GM21526 (cell line): ENCODE results near the gene CALML6.
"Not testable (repeated sequence)": the region's sequence is repeated elsewhere in the genome, so short reads cannot be mapped to it uniquely, and the experiment has no call there.

Experiments
- ATAC-seq: cut with Tn5 transposase; IDR thresholded peaks from one replicate; pipeline ENCODE4 v1.9.1; 2021; ENCODE audit warnings: moderate library complexity; ENCODE audit not compliant: unreplicated experiment, low FRiP score

CALML6 gene

DNA sequence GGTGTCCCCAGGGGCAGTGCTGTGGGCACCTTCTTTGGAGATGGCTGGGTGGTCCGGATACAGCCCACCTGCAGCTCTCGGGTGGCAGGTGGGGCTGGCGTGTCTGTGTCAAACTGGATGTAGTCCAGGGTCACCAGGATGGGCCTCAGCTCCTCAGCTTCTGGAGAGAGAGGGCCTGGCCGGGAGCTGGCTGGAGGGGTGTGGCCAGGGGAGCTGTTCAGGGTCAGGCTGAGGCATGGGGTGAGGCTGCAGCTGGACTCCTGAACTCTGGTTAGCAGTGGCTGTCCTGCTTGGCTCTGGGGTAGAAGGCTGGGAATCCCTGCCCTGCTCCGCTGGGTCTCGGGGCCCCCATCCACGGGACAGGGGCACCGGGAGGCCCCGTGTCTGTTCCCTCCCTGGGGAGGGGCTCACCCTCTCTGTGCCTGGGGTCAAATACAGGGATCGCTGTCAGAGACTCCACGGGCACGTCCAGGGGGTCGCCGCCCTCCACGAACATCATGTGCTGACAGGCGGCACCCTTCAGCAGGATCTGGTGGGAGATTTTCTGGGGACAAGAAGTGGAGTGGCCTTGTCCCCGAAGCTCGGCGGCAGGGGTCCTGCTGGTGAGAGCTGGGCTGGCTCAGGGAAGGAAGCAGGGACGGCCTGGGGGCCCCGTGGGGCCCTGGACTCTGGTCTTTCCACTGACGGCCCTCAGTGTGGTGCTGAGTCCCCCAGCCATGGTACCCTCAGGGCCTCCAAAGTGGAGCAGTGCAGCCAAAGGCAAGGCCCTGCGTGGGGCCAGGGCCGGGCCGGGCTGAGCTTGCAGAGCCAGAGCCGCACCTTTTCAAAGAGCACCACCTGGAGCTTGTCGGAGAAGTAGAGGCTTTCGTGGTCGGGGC lies 8.1 kb downstream of the CALML6 start:
- no peak for ATAC-seq

- no peak for ATAC-seq
These were observed 9.3 kb downstream of the CALML6 start for GRCh38 chr1:1924386-1924785.

GRCh38 chr1:1924849-1925248 lies 9.8 kb downstream of the CALML6 start:
- no peak for ATAC-seq

DNA sequence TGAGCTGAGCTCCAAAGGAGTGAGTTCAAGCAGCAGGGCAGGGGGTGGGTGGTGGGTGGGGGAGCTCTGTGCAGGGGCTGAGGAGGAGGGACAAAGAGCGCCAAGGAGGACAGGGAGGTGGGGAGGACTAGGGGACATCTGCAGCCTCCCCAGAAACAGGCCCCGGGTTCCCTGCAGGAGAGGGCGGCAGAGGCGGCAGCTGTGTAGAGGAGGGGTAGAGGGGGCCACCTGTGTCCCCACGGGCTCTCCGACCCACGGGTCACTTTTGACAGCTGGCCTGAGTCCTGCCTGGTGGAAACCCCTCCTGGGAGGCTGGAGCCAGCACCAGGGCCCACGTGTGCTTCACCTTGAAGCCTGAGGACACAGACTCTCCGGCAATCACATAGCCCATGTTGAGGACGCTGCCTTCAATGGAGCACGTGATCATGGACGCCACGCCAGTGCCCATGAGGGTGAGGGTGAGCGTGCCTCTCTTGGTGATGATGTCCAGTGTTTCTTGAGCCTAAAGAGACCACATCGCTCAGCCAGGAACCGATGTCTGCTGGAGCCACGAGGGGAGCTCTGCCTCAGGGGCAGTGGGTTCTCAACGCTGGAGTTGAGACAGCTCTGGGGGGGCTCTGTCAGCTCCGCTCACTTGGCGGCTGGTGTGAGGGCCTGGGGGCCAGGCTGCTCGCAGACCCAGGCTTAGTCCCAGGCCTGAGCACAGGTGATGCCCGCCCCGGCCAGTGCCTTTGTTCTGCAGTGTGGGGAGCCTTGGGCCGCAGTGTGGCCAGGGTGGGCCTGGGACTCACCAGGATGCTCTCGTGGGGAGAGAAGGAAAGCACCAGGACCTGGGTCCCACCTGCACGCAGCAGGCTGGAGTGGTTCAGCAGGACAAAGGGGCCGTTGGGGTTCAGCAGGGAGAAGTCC lies 10.6 kb downstream of the CALML6 start:
- ATAC-seq = no peak

DNA sequence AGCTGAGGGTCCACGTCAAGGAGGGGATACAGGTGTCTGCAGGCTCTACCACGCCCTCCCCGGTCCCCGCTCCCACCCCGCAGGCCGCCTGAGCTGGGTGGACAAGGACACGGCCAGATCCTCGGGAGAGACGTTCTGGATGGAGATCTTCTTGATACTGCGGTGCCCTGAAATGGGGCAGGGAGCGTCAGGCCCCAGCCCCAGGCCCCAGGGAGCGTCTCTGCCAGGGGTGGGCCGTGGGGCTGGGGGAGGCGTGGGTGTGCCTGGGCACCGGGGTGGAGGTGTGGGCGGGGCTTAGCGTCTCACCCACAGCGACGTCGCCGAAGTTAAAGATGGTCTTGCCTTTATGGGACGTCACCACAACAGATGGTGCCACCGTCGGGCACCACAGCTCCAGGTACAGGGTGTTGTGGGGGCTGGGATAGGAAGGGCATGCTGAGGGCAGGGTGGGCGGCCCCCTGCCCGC lies 11.3 kb downstream of the CALML6 start:
- ATAC-seq = no peak

GRCh38 chr1:1926886-1927660 lies 12.0 kb downstream of the CALML6 start:
- ATAC-seq = no peak

- ATAC-seq = no peak
These were observed 12.7 kb downstream of the CALML6 start for GRCh38 chr1:1927751-1928150.

DNA sequence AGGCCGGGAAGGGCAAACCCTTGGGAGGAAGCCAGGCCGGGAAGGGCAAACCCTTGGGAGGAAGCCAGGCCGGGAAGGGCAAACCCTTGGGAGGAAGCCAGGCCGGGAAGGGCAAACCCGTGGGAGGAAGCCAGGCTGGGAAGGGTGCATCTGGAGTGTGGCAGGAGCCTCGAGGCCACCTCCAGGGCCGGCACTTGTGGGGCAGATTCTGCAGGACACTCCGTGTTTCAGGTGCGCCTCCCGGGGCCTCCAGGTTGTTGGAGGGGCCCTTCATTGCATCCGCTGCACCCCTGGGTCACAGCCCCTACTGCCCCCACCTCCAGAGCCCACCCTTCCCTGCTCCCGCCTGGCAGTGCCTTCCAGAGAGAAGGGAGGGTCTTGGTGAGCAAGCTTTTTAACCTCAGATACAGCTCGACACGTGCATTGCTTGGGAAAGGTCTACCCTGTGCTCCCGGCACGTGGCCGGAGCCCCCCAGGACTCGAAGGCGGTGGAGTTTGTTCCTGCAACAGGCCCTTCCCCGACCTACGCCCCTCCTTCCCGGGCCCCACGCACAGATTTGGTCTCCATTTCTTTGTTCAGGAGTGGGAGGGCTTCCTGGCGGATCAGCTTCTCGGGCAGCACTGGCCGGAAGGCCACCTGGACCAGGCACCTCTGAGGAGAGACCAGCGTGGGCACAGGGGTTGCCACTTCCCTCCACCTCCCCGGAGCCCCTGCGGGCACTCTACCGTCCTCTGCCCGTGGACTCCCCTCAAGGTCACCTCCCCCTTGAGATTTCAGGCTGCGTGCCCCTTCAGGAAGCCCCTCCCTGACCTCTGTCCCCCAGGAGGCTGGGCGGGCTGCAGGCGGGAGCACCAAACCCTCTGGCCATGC lies 13.4 kb downstream of the CALML6 start:
- no peak for ATAC-seq

DNA sequence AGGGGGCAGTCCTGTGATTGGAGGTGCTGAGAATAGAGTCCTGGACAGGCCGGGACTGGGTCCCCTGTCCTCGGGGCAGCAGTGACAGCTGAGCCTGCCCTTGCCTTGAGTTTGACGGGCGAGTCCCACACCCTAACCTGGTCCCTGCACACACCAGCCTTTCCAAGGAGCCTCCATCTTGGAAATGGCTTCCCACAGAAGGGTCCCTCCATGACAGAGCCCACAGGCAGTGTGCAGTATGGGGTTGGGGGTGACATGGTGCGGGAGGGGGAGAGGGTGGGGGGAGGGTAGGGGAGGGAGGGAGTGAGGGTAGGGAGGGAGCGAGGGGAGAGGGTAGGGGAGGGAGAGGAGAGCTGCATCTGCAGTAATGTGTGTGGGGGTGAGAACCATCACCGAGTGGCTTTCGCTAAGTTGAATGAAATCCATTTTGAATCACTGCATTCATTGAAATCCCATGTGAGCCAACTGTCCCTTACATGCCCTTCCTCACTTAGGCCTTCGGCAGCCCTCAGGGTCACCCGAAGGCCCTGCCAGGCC lies 14.1 kb downstream of the CALML6 start:
- no peak for ATAC-seq

- ATAC-seq = no peak
These were observed 14.8 kb downstream of the CALML6 start for GRCh38 chr1:1929639-1930545.

- ATAC-seq = not testable (repeated sequence)
These were observed 19.8 kb downstream of the CALML6 start for GRCh38 chr1:1934848-1935247.

DNA sequence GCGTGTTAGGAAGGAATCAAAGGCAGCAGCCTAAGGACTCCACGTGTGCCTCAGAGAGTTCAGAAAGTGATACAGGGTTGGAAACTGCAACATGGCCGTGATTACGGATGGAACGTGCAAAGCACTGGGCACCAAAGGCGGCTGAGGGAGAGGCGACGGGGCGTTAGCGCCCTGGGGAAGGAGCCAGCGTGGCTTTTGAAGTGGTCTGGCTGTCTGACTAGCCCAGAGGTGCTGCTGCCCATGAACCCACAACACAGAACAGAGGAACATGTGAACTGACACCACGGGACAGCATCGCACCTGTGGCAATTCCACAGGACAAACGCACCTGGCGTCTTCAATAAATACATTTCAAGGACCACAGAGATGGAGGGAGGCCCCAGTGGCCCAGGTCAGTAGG lies 22.0 kb downstream of the CALML6 start:
- ATAC-seq = no peak

DNA sequence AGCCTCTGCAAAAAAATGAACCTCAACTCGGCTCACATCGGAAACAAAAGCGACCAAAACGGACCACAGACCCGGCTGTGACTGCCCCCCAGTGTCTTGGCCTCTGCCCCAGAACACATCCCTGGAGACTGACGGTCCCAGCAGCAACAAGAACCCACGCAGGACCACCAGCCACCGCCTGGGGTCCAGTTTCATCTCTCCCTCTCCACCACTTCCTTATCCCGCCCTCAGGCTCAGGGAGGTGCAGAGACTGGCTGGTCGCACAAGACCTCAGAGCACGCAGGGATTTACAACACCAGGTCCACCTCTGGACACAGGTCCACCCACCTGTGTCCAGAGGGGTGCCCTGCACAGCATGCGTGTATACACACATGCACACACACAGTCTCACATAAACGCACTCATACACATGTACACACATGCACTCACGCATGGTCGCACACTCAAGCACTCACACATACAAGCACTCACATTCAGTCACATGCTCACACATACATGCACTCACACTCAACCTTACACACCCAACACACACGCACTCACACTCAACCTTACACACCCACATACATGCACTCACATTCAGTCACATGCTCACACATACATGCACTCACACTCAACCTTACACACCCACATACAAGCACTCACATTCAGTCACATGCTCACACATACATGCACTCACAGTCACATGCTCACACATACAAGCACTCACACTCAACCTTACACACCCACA lies 22.7 kb downstream of the CALML6 start:
- no peak for ATAC-seq

- ATAC-seq = no peak
These were observed 23.2 kb downstream of the CALML6 start for GRCh38 chr1:1938276-1938573.

DNA sequence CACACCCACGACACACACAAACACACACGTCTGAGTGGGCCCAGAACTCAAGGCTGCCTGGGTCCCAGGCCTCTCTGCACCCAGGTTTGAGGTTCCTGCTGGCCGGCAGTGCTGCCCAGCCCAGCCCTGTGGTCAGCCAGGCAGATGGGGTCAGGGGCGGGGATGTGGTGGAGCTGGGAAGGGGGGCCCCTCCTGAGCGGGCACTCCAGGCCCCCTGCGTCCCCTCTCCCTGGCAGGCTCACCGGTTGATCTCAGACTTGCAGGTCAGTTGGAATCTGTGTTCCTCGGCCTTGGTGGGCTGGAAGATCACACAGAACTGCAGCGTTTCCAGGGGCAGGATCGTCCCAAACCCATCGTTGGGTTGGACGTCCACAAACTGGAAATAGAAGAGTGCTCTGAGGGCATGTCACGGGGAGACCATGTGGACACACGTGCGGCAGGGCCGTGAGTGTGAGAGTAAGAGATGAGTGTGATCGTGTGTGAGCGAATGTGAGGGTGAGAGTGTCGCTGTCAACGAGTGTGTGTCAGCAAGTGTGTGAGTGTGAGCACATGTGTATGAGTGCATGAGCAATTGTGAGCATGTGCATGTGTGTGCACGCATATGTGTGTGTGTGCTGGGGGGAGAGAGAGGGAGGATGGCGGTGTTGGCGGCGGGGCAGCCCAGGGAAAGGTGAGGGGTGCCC lies 23.7 kb downstream of the CALML6 start:
- no peak for ATAC-seq

GRCh38 chr1:1939296-1940122 lies 24.4 kb downstream of the CALML6 start:
- ATAC-seq = no peak

- ATAC-seq = no peak
These were observed 25.0 kb downstream of the CALML6 start for GRCh38 chr1:1940123-1940425.
